Measurements from ENCODE around the gene GIT1. TPM values are rescaled to one million over a fixed set of nuclear protein-coding genes. Genes with fewer than 3 reads are reported as not detected.
A peak's percentile ranks its signal among the peaks of the same experiment; 100 is the strongest.

Gene GIT1
- total and polyA plus RNA-seq, 9 of the 15 experiments (the other 6 are each of a cell fraction or from before 2014, with no cell fraction given) = 0.35 to 35.3 (median 17.1) TPM

GRCh38 chr17:29582254-29582765, 7.1 kb downstream of the GIT1 start (continued):
- no peak for TF ChIP-seq PURB (CRISPR knock-in tag; IDR thresholded peaks at IDR 0.05; ENCODE audit: low read depth)
- TF ChIP-seq ZNF232 (CRISPR knock-in tag; IDR thresholded peaks at IDR 0.05) = no peak
- TF ChIP-seq XRCC5 (IDR thresholded peaks at IDR 0.05; ENCODE audit: low read depth, low read length) = no peak
- TF ChIP-seq TCF7 (IDR thresholded peaks at IDR 0.05; ENCODE audit: borderline replicate concordance) = no peak
- TF ChIP-seq RBM25 (IDR thresholded peaks at IDR 0.05; ENCODE audit: low read depth, low read length, severe bottlenecking) = peak; percentile 81
- TF ChIP-seq WHSC1 (IDR thresholded peaks at IDR 0.05; ENCODE audit: low read length) = no peak
- TF ChIP-seq SNRNP70 (optimal IDR thresholded peaks at IDR 0.05; ENCODE audit: low read depth, low read length) = no peak

DNA sequence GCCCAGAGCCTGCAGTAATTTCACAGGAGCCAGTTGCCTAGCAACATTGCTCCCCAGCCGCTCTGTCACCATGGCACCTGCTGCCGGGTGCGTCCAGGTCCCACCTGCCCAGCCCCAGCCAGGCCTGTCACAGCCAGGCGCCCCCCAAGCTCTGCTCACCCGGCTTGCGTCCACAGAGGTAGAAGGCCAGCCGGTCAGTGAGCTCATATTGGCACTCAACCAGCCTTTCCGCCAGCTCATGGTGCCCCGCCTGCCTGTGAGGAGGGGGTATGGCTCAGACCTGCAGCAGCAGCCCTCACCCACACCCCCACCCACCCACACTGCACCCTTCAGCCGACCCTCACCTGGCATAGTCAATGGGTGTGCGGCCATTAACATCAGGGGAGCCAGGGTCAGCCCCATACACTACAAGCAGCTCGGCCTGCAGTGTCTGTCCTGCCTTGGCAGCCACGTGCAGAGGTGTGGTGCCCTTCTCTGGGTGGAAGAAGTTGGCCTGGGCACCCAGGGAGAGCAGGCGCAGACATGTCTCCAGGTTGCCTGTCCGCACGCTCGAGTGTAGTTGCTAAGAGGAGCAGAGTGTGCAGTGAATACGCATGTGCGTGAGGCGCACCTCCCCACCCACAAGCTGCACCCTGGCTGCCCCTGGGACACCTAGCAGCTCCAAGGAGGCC, 7.7 kb downstream of the GIT1 start:
- BruUV-seq (replicated peaks) = no TSS peak
- Histone ChIP-seq H3K27ac (ENCODE audit: extremely low read depth, low read depth, low read length) (no peak overlapping the region), H3K9ac (ENCODE audit: insufficient read depth in 1 of 2, low read depth in 2 of 2, low read length in 2 of 2) (no peak overlapping the region; a peak in 1 of 4 replicates), H3K4me1 (replicated peaks in 1 of 2; ENCODE audit: control insufficient read depth in 2 of 2, insufficient read depth in 2 of 2, low read length in 2 of 2) (peaks cover 6 to 42% of the 10 kb centered on the region in 2 experiments; a peak in 4 of 5 replicates), H3K27me3 (ENCODE audit: control insufficient read depth in 2 of 2, insufficient read depth in 2 of 2, low read length in 2 of 2) (no peaks in the 10 kb centered on the region), H2AFZ (ENCODE audit: low read depth, low read length) (no peak overlapping the region), H3K9me1 (ENCODE audit: control insufficient read depth, insufficient read depth, low read length) (no peaks in the 10 kb centered on the region), H4K20me1 (replicated peaks; ENCODE audit: control insufficient read depth, insufficient read depth, low read length) (no peaks in the 10 kb centered on the region), H3K36me3 (ENCODE audit: control insufficient read depth, insufficient read depth, low read length) (peaks cover 40% of the 10 kb centered on the region; the same call in 1 of the 3 replicates), H3K4me3 (no peak overlapping the region), H3K4me2 (ENCODE audit: insufficient read depth, low read length) (no peak overlapping the region), H3K79me2 (ENCODE audit: control insufficient read depth, insufficient read depth, low read length) (peaks cover 5% of the 10 kb centered on the region; the same call in 1 of the 3 replicates), H3K9me3 (replicated peaks; ENCODE audit: control insufficient read depth, insufficient read depth, low read depth, low read length) (no peaks in the 10 kb centered on the region)
- WGBS (ENCODE audit: insufficient coverage, low coverage, missing lambda C conversion rate) = 92% methylated on average over 13 of the region's 20 CpGs
- CTCF ChIA-PET (ENCODE audit: low intra/inter-chr PET ratio) = no interaction called here
- in situ Hi-C loops (cut with MboI) (no loop called here), intact Hi-C loops (cut with micrococcal nuclease) (no loop called here)
- FAIRE-seq (no peak), DNase-seq (ENCODE audit: extremely low read depth in 1 of 4, low spot score in 3 of 4) (no peak), ATAC-seq (no peak)
- POLR2A ChIA-PET = interaction anchor here (0.6 to 1.0 kb wide), 4 partner anchors 9 to 548 kb away, joined by 3 to 4 read pairs (median 4); no protein-coding TSS in a partner anchor
- TF ChIP-seq FOXK1 (CRISPR knock-in tag; IDR thresholded peaks at IDR 0.05; ENCODE audit: borderline replicate concordance) (no peak), PYGO2 (tag; IDR thresholded peaks at IDR 0.05) (no peak), ZSCAN29 (IDR thresholded peaks at IDR 0.05) (no peak), MYNN (IDR thresholded peaks at IDR 0.05) (0 out of 2 replicates have a peak, but pooled peaks have one; percentile 24), MYNN (CRISPR knock-in tag; IDR thresholded peaks at IDR 0.05) (no peak), IFI16 (CRISPR knock-in tag; IDR thresholded peaks at IDR 0.05) (no peak), RFX1 (IDR thresholded peaks at IDR 0.05) (peak; percentile 77; the same call in 1 of the 2 replicates), ILF3 (IDR thresholded peaks at IDR 0.05; ENCODE audit: borderline replicate concordance) (no peak), MCM5 (IDR thresholded peaks at IDR 0.05; ENCODE audit: low read depth) (no peak), ZFP36 (IDR thresholded peaks at IDR 0.05; ENCODE audit: low read depth, low read length, partially characterized antibody) (no peak), PRMT5 (CRISPR knock-in tag; IDR thresholded peaks at IDR 0.05) (no peak), ZBTB2 (IDR thresholded peaks at IDR 0.05) (no peak), ZNF384 (IDR thresholded peaks at IDR 0.05; ENCODE audit: low read depth, low read length) (no peak), ZFP1 (CRISPR knock-in tag; IDR thresholded peaks at IDR 0.05) (no peak)
- TF ChIP-seq, protein P1, sequence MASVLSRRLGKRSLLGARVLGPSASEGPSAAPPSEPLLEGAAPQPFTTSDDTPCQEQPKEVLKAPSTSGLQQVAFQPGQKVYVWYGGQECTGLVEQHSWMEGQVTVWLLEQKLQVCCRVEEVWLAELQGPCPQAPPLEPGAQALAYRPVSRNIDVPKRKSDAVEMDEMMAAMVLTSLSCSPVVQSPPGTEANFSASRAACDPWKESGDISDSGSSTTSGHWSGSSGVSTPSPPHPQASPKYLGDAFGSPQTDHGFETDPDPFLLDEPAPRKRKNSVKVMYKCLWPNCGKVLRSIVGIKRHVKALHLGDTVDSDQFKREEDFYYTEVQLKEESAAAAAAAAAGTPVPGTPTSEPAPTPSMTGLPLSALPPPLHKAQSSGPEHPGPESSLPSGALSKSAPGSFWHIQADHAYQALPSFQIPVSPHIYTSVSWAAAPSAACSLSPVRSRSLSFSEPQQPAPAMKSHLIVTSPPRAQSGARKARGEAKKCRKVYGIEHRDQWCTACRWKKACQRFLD (CRISPR knock-in tag; IDR thresholded peaks at IDR 0.05) = no peak

Data from K562 (cell line).